GM12891 (cell line): ENCODE measurements around the gene LPAR5.

Source experiments
- PAX5 ChIP-seq: IDR thresholded peaks from 2 replicates; pipeline ENCODE4 v1.6.1; 2011; ENCODE audit warnings: low read length, moderate library complexity, mild to moderate bottlenecking; ENCODE audit not compliant: insufficient read depth, severe bottlenecking
- POLR2A ChIP-seq: IDR thresholded peaks from 2 replicates; pipeline ENCODE4 v1.6.1; 2011; ENCODE audit warnings: low read depth, low read length, control low read depth
- POLR2AphosphoS5 ChIP-seq: IDR thresholded peaks from 2 replicates; pipeline ENCODE4 v1.6.1; 2011; ENCODE audit warnings: low read depth, low read length, control low read depth
- POU2F2 ChIP-seq: IDR thresholded peaks from 2 replicates; pipeline ENCODE4 v1.6.1; 2011; ENCODE audit warnings: low read depth, mild to moderate bottlenecking, control low read depth, low read length, moderate library complexity
- SPI1 ChIP-seq: IDR thresholded peaks from 2 replicates; pipeline ENCODE4 v1.6.1; 2011; ENCODE audit warnings: low read depth, low read length, control low read depth

- TF ChIP-seq POU2F2 (no peak), POLR2A (no peak), POLR2AphosphoS5 (no peak), SPI1 (no peak), PAX5 (no peak)
Observed at GRCh38 chr12:6570264-6570887, 65.4 kb downstream of the LPAR5 start.
